ENCODE results near the gene WWP2. TPM values are rescaled to one million over a fixed set of nuclear protein-coding genes. Genes with fewer than 3 reads are reported as not detected.

The WWP2 gene
- total RNA-seq, 3 donors from 2014 or later (not counting 1 experiment from before 2014, with no cell fraction given) = 72.8 to 95.6 (median 81.6) TPM

- no peak for ATAC-seq
- H3K27me3 ChIP-seq (ENCODE audit: control insufficient read depth, insufficient read depth, low read length) = no peaks in the 10 kb centered on the region
- no peak overlapping the region for H3K4me3 ChIP-seq (ENCODE audit: low read length)
- Mint-ChIP-seq H3K9me3 (no peaks in the 10 kb centered on the region), H3K36me3 (no peaks in the 10 kb centered on the region), H3K4me1 (peaks cover 31 to 34% of the 10 kb centered on the region in 2 donors), H3K27me3 (ENCODE audit: low read depth in 2 of 2) (no peaks in the 10 kb centered on the region), H3K4me3 (peak overlapping the region; percentile 92), H3K27ac (peak overlapping the region; percentile 97 to 99)
- TF ChIP-seq CTCF (IDR thresholded peaks at IDR 0.05) = no peak
- intact Hi-C loops (cut with micrococcal nuclease) = no loop called here
- 80% methylated on average over 5 of the region's 5 CpGs for WGBS (ENCODE audit: insufficient coverage)
- peaks cover 15% of the 10 kb centered on the region for H3K4me1 ChIP-seq (ENCODE audit: control insufficient read depth, insufficient read depth, low read length)
- DNase-seq = no peak
- H3K36me3 ChIP-seq (ENCODE audit: control insufficient read depth, insufficient read depth, low read length) = no peaks in the 10 kb centered on the region
- H3K9me3 ChIP-seq (ENCODE audit: control insufficient read depth, insufficient read depth, low read length) = no peaks in the 10 kb centered on the region
- H3K27ac ChIP-seq (ENCODE audit: low read length) = peak overlapping the region; percentile 90
Observed at GRCh38 chr16:69763599-69763942, 1.4 kb downstream of the WWP2 start.

- no peaks in the 10 kb centered on the region for H3K27me3 ChIP-seq (ENCODE audit: control insufficient read depth, insufficient read depth, low read length)
- Mint-ChIP-seq H3K9me3 (no peaks in the 10 kb centered on the region), H3K4me3 (no peak overlapping the region), H3K27ac (peak overlapping the region in 1 of 2 donors; percentile 32), H3K36me3 (no peaks in the 10 kb centered on the region), H3K27me3 (ENCODE audit: low read depth in 2 of 2) (no peaks in the 10 kb centered on the region), H3K4me1 (peaks cover 35 to 44% of the 10 kb centered on the region in 2 donors)
- no peaks in the 10 kb centered on the region for H3K36me3 ChIP-seq (ENCODE audit: control insufficient read depth, insufficient read depth, low read length)
- H3K4me1 ChIP-seq (ENCODE audit: control insufficient read depth, insufficient read depth, low read length) = peaks cover 10% of the 10 kb centered on the region
- intact Hi-C loops (cut with micrococcal nuclease) = no loop called here
- DNase-seq = no peak
- TF ChIP-seq CTCF (IDR thresholded peaks at IDR 0.05) = no peak
- H3K4me3 ChIP-seq (ENCODE audit: low read length) = no peak overlapping the region
- H3K27ac ChIP-seq (ENCODE audit: low read length) = no peak overlapping the region
- no peaks in the 10 kb centered on the region for H3K9me3 ChIP-seq (ENCODE audit: control insufficient read depth, insufficient read depth, low read length)
- WGBS (ENCODE audit: insufficient coverage) = 73% methylated on average over 5 of the region's 5 CpGs
- ATAC-seq = no peak
Observed at GRCh38 chr16:69767459-69768229, 5.5 kb downstream of the WWP2 start.

GRCh38 chr16:69768666-69769065 lies 6.5 kb downstream of the WWP2 start:
- Histone ChIP-seq H3K36me3 (ENCODE audit: control insufficient read depth, insufficient read depth, low read length) (no peaks in the 10 kb centered on the region), H3K9me3 (ENCODE audit: control insufficient read depth, insufficient read depth, low read length) (no peaks in the 10 kb centered on the region), H3K27ac (ENCODE audit: low read length) (no peak overlapping the region), H3K27me3 (ENCODE audit: control insufficient read depth, insufficient read depth, low read length) (no peaks in the 10 kb centered on the region), H3K4me3 (ENCODE audit: low read length) (no peak overlapping the region), H3K4me1 (ENCODE audit: control insufficient read depth, insufficient read depth, low read length) (peaks cover 16% of the 10 kb centered on the region)
- Mint-ChIP-seq H3K27me3 (ENCODE audit: low read depth in 2 of 2) (no peaks in the 10 kb centered on the region), H3K36me3 (no peaks in the 10 kb centered on the region), H3K27ac (no peak overlapping the region), H3K9me3 (no peaks in the 10 kb centered on the region), H3K4me1 (peaks cover 36 to 46% of the 10 kb centered on the region in 2 donors), H3K4me3 (no peak overlapping the region)
- no peak for TF ChIP-seq CTCF (IDR thresholded peaks at IDR 0.05)
- intact Hi-C loops (cut with micrococcal nuclease) = no loop called here
- 100% methylated on average over 6 of the region's 6 CpGs for WGBS (ENCODE audit: insufficient coverage)
- no peak for DNase-seq
- ATAC-seq = no peak

GRCh38 chr16:69769404-69769803 lies 7.3 kb downstream of the WWP2 start:
- intact Hi-C loops (cut with micrococcal nuclease) = no loop called here
- H3K27ac ChIP-seq (ENCODE audit: low read length) = no peak overlapping the region
- no peaks in the 10 kb centered on the region for H3K36me3 Mint-ChIP-seq
- ATAC-seq (no peak), DNase-seq (no peak)
- H3K4me3 Mint-ChIP-seq = no peak overlapping the region
- TF ChIP-seq CTCF (IDR thresholded peaks at IDR 0.05) = no peak
- H3K27me3 ChIP-seq (ENCODE audit: control insufficient read depth, insufficient read depth, low read length) = no peaks in the 10 kb centered on the region
- no peak overlapping the region for H3K4me3 ChIP-seq (ENCODE audit: low read length)
- H3K4me1 Mint-ChIP-seq = peaks cover 41 to 50% of the 10 kb centered on the region in 2 donors
- H3K4me1 ChIP-seq (ENCODE audit: control insufficient read depth, insufficient read depth, low read length) = peaks cover 20% of the 10 kb centered on the region
- no peak overlapping the region for H3K27ac Mint-ChIP-seq
- no peaks in the 10 kb centered on the region for H3K9me3 Mint-ChIP-seq
- WGBS (ENCODE audit: insufficient coverage) = 50% methylated on average over 2 of the region's 2 CpGs
- no peaks in the 10 kb centered on the region for H3K36me3 ChIP-seq (ENCODE audit: control insufficient read depth, insufficient read depth, low read length)
- no peaks in the 10 kb centered on the region for H3K9me3 ChIP-seq (ENCODE audit: control insufficient read depth, insufficient read depth, low read length)
- no peaks in the 10 kb centered on the region for H3K27me3 Mint-ChIP-seq (ENCODE audit: low read depth in 2 of 2)
